Loucy (cell line): Measurements from ENCODE around the gene KIR3DL3.
"Not testable (repeated sequence)": the region's sequence is repeated elsewhere in the genome, so short reads cannot be mapped to it uniquely, and the experiment has no call there.

Source experiments
- H2AFZ ChIP-seq: fragments of 200-600 bp; sonication (generic); 2 replicates; pipeline ENCODE4 v1.6.0; 2016; ENCODE audit warnings: antibody characterized with exemption, mild to moderate bottlenecking, low read length, moderate library complexity
- H3F3A ChIP-seq: fragments of 200-600 bp; 2 replicates; pipeline ENCODE4 v1.6.0; 2016; ENCODE audit warnings: antibody characterized with exemption, low read depth, mild to moderate bottlenecking
- H3K27me3 ChIP-seq: fragments of 200-600 bp; sonication (generic); 2 replicates; pipeline ENCODE4 v1.6.1; 2014; ENCODE audit warnings: low read length, mild to moderate bottlenecking; ENCODE audit not compliant: insufficient read depth, poor library complexity, severe bottlenecking
- H3K36me3 ChIP-seq: fragments of 200-600 bp; sonication (generic); 2 replicates; pipeline ENCODE4 v1.6.1; 2016; ENCODE audit warnings: low read length; ENCODE audit not compliant: insufficient read depth
- H3K4me1 ChIP-seq: fragments of 200-600 bp; sonication (generic); 2 replicates; pipeline ENCODE4 v1.5.1; 2014; ENCODE audit warnings: low read length, mild to moderate bottlenecking; ENCODE audit not compliant: insufficient read depth, poor library complexity, severe bottlenecking
- H3K4me2 ChIP-seq: fragments of 200-600 bp; sonication (generic); 2 replicates; pipeline ENCODE4 v1.6.0; 2014; ENCODE audit warnings: antibody characterized with exemption, low read length, low read depth, mild to moderate bottlenecking; ENCODE audit not compliant: poor library complexity, severe bottlenecking
- H3K4me3 ChIP-seq: fragments of 200-600 bp; sonication (generic); 2 replicates; pipeline ENCODE4 v1.5.1; 2014; ENCODE audit warnings: low read length, mild to moderate bottlenecking, mixed read lengths; ENCODE audit not compliant: poor library complexity, severe bottlenecking
- H3K79me2 ChIP-seq: fragments of 200-600 bp; sonication (generic); 2 replicates; pipeline ENCODE4 v1.6.1; 2014; ENCODE audit warnings: low read length; ENCODE audit not compliant: insufficient read depth
- H3K9ac ChIP-seq: fragments of 200-600 bp; sonication (generic); 2 replicates; pipeline ENCODE4 v1.6.0; 2014; ENCODE audit warnings: mild to moderate bottlenecking, low read depth, low read length, moderate library complexity; ENCODE audit not compliant: poor library complexity, severe bottlenecking
- H3K9me2 ChIP-seq: fragments of 200-600 bp; sonication (generic); replicated peaks from 2 replicates; pipeline ENCODE4 v1.6.1; 2016; ENCODE audit warnings: low read depth, low read length, mixed read lengths
- H3K9me3 ChIP-seq: fragments of 200-600 bp; sonication (generic); 2 replicates; pipeline ENCODE4 v1.6.1; 2014; ENCODE audit warnings: mild to moderate bottlenecking, antibody characterized with exemption, low read length, low read depth; ENCODE audit not compliant: insufficient read depth
- H4K20me1 ChIP-seq: fragments of 200-600 bp; sonication (generic); 2 replicates; pipeline ENCODE4 v1.6.0; 2014; ENCODE audit warnings: antibody characterized with exemption, low read length, mild to moderate bottlenecking; ENCODE audit not compliant: insufficient read depth, poor library complexity, severe bottlenecking

Gene KIR3DL3

GRCh38 chr19:54758577-54758976 is 34.3 kb downstream of the KIR3DL3 start:
- not testable (repeated sequence) for H3K27me3 ChIP-seq, H3K36me3 ChIP-seq, H3K9me3 ChIP-seq, H3F3A ChIP-seq, H4K20me1 ChIP-seq, H3K4me2 ChIP-seq, H3K9ac ChIP-seq, H3K9me2 ChIP-seq, H3K4me3 ChIP-seq, H2AFZ ChIP-seq, H3K79me2 ChIP-seq, H3K4me1 ChIP-seq

- H3K9ac ChIP-seq, H3K4me2 ChIP-seq, H3K9me3 ChIP-seq, H3K9me2 ChIP-seq, H3K27me3 ChIP-seq, H4K20me1 ChIP-seq, H3K36me3 ChIP-seq, H3K79me2 ChIP-seq, H3F3A ChIP-seq, H3K4me1 ChIP-seq, H3K4me3 ChIP-seq, H2AFZ ChIP-seq: not testable (repeated sequence)
These were observed 40.0 kb downstream of the KIR3DL3 start for GRCh38 chr19:54764219-54764618.

- not testable (repeated sequence) for H3K36me3 ChIP-seq, H3F3A ChIP-seq, H3K4me1 ChIP-seq, H3K4me3 ChIP-seq, H4K20me1 ChIP-seq, H3K9ac ChIP-seq, H2AFZ ChIP-seq, H3K79me2 ChIP-seq, H3K9me2 ChIP-seq, H3K27me3 ChIP-seq, H3K9me3 ChIP-seq, H3K4me2 ChIP-seq
These were observed 42.2 kb downstream of the KIR3DL3 start for GRCh38 chr19:54766464-54766863.

GRCh38 chr19:54769646-54770045 is 45.4 kb downstream of the KIR3DL3 start, which contains the start of gene KIR2DL1:
KIR2DL1 (plus strand) TSS chr19:54769793; CDS start chr19:54769851, 58 bp downstream.
- H3K9me2 ChIP-seq, H3K4me1 ChIP-seq, H3K36me3 ChIP-seq, H3K27me3 ChIP-seq, H3K4me2 ChIP-seq, H3K9me3 ChIP-seq, H2AFZ ChIP-seq, H3K79me2 ChIP-seq, H4K20me1 ChIP-seq, H3K9ac ChIP-seq, H3K4me3 ChIP-seq, H3F3A ChIP-seq: not testable (repeated sequence)

GRCh38 chr19:54770511-54770910 is 46.3 kb downstream of the KIR3DL3 start:
- H2AFZ ChIP-seq, H3K9me2 ChIP-seq, H3F3A ChIP-seq, H3K36me3 ChIP-seq, H3K79me2 ChIP-seq, H3K4me1 ChIP-seq, H3K9ac ChIP-seq, H4K20me1 ChIP-seq, H3K9me3 ChIP-seq, H3K4me2 ChIP-seq, H3K4me3 ChIP-seq, H3K27me3 ChIP-seq: not testable (repeated sequence)

GRCh38 chr19:54771018-54771960 is 47.0 kb downstream of the KIR3DL3 start:
- not testable (repeated sequence) for H3K9ac ChIP-seq, H3K36me3 ChIP-seq

GRCh38 chr19:54772666-54773065 is 48.4 kb downstream of the KIR3DL3 start:
- H3F3A ChIP-seq, H3K27me3 ChIP-seq, H3K4me1 ChIP-seq, H3K9me2 ChIP-seq, H2AFZ ChIP-seq, H3K9me3 ChIP-seq, H3K4me3 ChIP-seq, H3K4me2 ChIP-seq, H3K36me3 ChIP-seq, H4K20me1 ChIP-seq, H3K9ac ChIP-seq, H3K79me2 ChIP-seq: not testable (repeated sequence)

More at GRCh38 chr19:54771018-54771960, 47.0 kb downstream of the KIR3DL3 start:
- not testable (repeated sequence) for H3K27me3 ChIP-seq, H4K20me1 ChIP-seq, H3F3A ChIP-seq, H3K4me2 ChIP-seq, H3K79me2 ChIP-seq, H3K4me3 ChIP-seq, H3K9me2 ChIP-seq, H3K4me1 ChIP-seq, H2AFZ ChIP-seq, H3K9me3 ChIP-seq
